Coronary artery (tissue), 2 donors: ENCODE measurements around the gene MPHOSPH10.
"Not testable (repeated sequence)": the region's sequence is repeated elsewhere in the genome, so short reads cannot be mapped to it uniquely, and the experiment has no call there.

Experiments
- DNase-seq: peaks from one replicate; pipeline ENCODE4 v3.0.0-alpha.2; 2017; ENCODE audit warnings: low spot score
- H3K27ac ChIP-seq, 2 donors: fragments of 200-600 bp; sonication (generic); one replicate each; pipeline ENCODE4 v1.5.1; 2016 to 2019
- H3K4me3 ChIP-seq: fragments of 200-600 bp; sonication (generic); 2 replicates; pipeline ENCODE4 v1.5.1; 2016; ENCODE audit warnings: mild to moderate bottlenecking, moderate library complexity
- TF ChIP-seq, protein P1 (sequence below): fragments of 200-600 bp; sonication (generic); IDR thresholded peaks from one replicate; pipeline ENCODE4 v1.5.1; 2019; ENCODE audit warnings: antibody characterized with exemption

The MPHOSPH10 gene

DNA sequence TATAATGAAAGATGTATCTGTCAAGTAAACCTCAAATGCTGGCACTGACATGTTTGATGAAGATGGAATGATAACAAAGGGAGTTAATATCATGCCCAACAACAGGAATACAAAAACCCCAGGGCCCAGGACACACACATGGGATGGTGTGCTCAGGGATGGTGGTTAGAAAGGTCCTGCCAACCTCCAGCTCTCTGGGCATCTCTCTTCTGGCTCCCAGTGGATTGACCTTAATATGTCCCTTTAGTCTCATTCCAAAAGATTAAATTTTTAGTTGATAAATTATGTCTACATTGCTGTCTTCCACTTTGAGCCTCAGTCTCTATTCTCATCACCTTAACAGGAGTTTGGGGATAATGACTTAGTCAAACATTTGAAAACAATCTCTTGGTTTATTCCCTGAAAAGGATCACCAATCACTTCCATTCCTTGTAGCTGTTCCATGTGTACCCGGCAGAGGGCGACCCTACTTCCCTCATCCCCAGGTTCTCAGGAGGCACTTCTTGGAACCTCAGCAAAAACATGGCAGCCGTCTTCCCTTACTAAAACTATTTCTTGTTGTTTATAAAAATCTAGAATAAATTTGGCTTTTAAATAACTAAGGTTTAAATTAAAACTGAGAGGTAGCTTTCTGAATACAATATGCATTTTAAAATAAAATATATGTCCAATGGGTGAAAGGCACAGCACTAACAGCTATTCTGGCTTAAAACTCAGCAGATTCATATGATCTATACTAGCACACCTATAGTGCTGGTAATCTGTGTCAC is 30.1 kb upstream of the MPHOSPH10 start:
- DNase-seq: no peak
- Histone ChIP-seq H3K27ac (no peak overlapping the region), H3K4me3 (no peak overlapping the region)

DNA sequence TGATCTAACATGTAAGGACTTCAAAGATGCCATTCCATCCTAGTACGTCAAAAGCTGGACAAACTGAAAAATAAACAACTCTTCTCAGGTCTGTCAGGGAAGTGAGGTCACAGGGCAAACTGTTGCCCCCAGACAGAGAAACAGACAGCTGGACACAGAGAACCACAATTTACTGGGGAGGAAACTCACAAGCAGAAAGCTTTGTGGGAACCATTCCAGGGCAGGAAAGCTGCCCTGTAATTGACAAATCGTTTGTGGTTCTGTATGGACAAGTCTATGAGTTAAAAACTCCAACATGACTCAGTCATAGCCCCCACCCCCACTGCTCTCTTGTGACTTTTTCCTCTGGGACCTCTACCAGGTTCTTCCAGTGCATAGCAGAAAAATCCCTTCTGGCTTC is 28.8 kb upstream of the MPHOSPH10 start:
- TF ChIP-seq, protein P1, sequence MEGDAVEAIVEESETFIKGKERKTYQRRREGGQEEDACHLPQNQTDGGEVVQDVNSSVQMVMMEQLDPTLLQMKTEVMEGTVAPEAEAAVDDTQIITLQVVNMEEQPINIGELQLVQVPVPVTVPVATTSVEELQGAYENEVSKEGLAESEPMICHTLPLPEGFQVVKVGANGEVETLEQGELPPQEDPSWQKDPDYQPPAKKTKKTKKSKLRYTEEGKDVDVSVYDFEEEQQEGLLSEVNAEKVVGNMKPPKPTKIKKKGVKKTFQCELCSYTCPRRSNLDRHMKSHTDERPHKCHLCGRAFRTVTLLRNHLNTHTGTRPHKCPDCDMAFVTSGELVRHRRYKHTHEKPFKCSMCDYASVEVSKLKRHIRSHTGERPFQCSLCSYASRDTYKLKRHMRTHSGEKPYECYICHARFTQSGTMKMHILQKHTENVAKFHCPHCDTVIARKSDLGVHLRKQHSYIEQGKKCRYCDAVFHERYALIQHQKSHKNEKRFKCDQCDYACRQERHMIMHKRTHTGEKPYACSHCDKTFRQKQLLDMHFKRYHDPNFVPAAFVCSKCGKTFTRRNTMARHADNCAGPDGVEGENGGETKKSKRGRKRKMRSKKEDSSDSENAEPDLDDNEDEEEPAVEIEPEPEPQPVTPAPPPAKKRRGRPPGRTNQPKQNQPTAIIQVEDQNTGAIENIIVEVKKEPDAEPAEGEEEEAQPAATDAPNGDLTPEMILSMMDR: no peak
- no peak for DNase-seq
- Histone ChIP-seq H3K4me3 (no peak overlapping the region), H3K27ac (no peak overlapping the region)

More for the DNA sequence above, 30.1 kb upstream of the MPHOSPH10 start:
- TF ChIP-seq, protein P1: peak; percentile 41

DNA sequence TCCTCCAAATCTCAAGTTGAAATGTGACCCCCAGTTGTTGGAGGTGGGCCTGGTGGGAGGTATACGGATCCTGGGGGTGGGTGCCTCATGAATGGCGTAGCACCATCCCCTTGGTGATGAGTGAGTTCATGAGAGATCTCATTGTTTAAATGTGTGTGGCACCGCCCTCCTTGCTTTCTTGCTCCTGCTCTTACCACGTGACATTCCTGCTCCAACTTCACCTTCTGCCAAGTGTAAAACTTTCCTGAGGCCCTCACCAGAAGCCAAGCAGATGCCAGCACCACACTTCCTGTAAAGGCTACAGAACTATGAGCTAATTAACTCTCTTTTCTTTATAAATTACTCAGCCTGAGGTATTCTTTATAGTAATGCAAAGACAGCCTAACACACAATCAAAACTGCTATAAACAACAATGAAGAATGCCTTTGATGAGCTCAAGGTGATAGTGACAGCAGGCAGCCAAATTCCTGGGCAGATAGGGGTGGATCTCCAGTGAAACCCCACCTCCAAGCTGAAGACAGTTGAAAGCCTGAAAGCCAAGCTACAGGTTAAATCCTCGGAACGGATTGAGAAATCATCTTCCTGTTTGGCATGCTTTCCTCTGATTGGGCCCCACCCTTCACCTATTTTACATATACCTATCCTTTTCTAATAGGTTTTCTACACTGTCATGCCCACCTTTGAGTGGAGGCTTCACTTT is 27.3 kb upstream of the MPHOSPH10 start:
- Histone ChIP-seq H3K4me3 (no peak overlapping the region), H3K27ac (no peak overlapping the region)
- no peak for DNase-seq
- TF ChIP-seq, protein P1: no peak

DNA sequence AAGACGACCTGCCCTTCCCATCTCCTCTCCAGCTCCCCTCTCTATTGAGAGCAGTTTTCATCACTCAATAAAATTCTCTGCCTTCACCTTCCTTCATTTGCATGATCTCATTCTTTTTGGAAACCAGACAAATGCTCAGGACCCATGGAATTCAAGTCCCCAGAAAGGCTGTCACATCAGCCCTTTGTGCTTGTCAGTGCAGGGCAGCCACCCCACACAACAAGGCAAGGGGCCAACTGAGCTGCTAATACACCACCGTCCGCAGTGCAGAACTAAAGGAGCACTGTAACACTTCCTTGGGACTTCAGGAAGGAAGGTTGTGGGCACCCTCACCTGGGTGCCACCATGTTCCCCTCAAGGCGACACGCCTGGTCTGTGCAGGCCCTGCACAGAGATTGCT is 26.6 kb upstream of the MPHOSPH10 start:
- no peak for DNase-seq
- Histone ChIP-seq H3K27ac (no peak overlapping the region), H3K4me3 (no peak overlapping the region)
- TF ChIP-seq, protein P1: no peak

DNA sequence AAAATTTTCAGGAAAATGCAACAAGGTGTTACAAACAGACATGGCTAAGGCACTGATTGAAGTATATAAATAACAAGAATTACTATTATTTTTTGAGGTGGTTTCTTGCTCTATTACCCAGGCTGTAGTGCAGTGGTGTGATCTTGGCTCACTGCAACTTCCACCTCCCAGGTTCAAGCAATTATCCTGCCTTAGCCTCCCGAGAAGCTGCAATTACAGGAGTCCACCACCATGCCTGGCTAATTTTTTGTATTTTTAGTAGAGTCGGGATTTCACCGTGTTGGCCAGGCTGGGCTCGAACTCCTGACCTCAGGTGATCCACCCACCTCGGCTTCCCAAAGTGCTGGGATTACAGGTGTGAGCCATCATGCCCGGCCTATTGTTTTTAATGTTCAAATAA is 24.0 kb upstream of the MPHOSPH10 start:
- H3K4me3 ChIP-seq, H3K27ac ChIP-seq, DNase-seq: not testable (repeated sequence)

DNA sequence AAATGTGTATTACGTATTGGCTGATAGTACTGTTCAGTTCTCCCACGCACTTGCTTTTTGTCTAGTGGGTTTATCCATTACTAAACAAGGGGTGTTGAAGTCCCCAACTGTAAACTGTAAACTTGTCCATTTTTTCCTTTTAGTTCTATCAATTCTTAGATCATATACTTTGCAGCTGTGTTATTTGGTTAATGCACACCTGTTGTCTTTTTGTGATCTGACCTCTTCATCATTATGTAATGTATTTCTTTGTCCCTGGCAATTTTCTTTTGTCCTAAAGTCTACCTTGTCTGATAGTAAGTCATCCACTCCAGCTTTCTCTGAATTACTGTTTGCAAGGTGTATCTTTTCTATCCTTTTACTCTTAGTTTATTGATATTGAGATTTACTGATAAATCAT is 22.3 kb upstream of the MPHOSPH10 start:
- H3K27ac ChIP-seq: no peak overlapping the region
- H3K4me3 ChIP-seq: no peak overlapping the region
- DNase-seq: no peak
- TF ChIP-seq, protein P1: no peak

DNA sequence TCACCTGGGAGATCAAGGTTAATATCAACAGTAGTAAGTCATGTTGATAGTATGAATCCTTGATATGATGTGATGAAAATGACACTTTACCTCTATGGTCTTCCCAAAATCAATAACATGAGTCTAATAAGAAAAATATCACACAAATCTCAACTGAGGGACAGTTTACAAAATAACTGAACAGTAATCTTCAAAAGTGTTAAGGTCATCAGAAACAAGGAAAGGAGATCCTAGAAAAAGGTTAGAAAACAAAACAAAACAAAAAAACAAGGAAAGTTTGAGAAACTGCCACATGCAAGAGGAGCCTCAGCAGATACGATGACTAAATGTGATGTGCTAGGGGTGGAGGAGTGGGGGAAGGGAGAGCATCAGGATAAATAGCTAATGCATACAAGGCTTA is 16.6 kb upstream of the MPHOSPH10 start:
- Histone ChIP-seq H3K27ac (no peak overlapping the region), H3K4me3 (no peak overlapping the region)
- no peak for DNase-seq
- TF ChIP-seq, protein P1: no peak
